H9 (cell line): ENCODE results near the gene SYS1. TPM values are rescaled to one million over a fixed set of nuclear protein-coding genes. Genes with fewer than 3 reads are reported as not detected.
A peak's percentile ranks its signal among the peaks of the same experiment; 100 is the strongest.

Experiments
- DNase-seq: peaks from one replicate; pipeline ENCODE4 v3.0.0-alpha.2; 2017
- H2AFZ ChIP-seq: one replicate; pipeline ENCODE4 v1.6.1; 2013; ENCODE audit warnings: mild to moderate bottlenecking, low read length, control low read depth, moderate library complexity
- H2AK5ac ChIP-seq: 2 replicates; pipeline ENCODE4 v1.6.1; 2013; ENCODE audit warnings: low read length, control low read depth, mixed read lengths; ENCODE audit not compliant: insufficient read length
- H2BK120ac ChIP-seq: one replicate; pipeline ENCODE4 v1.6.1; 2013; ENCODE audit warnings: low read depth, mild to moderate bottlenecking, low read length, control low read depth, inconsistent platforms; ENCODE audit not compliant: poor library complexity, severe bottlenecking
- H2BK12ac ChIP-seq: 2 replicates; pipeline ENCODE4 v1.6.1; 2013; ENCODE audit warnings: low read length, control low read depth, mixed read lengths, low read depth; ENCODE audit not compliant: insufficient read length
- H2BK15ac ChIP-seq: 2 replicates; pipeline ENCODE4 v1.6.1; 2013; ENCODE audit warnings: low read depth, low read length, control low read depth
- H2BK20ac ChIP-seq: one replicate; pipeline ENCODE4 v1.6.1; 2013; ENCODE audit warnings: low read depth, mild to moderate bottlenecking, low read length, control low read depth, inconsistent platforms; ENCODE audit not compliant: poor library complexity, severe bottlenecking
- H2BK5ac ChIP-seq: 2 replicates; pipeline ENCODE4 v1.6.1; 2013; ENCODE audit warnings: low read length, control low read depth, mixed read lengths; ENCODE audit not compliant: insufficient read length
- H3K14ac ChIP-seq: 2 replicates; pipeline ENCODE4 v1.6.1; 2013; ENCODE audit warnings: low read length, control low read depth; ENCODE audit not compliant: insufficient read depth
- H3K18ac ChIP-seq: 2 replicates; pipeline ENCODE4 v1.6.1; 2013; ENCODE audit warnings: low read depth, mild to moderate bottlenecking, mixed read lengths, low read length, control low read depth; ENCODE audit not compliant: insufficient read length
- H3K23ac ChIP-seq: 2 replicates; pipeline ENCODE4 v1.6.1; 2013; ENCODE audit warnings: low read length, control low read depth, mixed read lengths, low read depth; ENCODE audit not compliant: insufficient read length
- H3K23me2 ChIP-seq: 2 replicates; pipeline ENCODE4 v1.6.1; 2013; ENCODE audit warnings: low read depth, mild to moderate bottlenecking, mixed read lengths, low read length, control low read depth; ENCODE audit not compliant: insufficient read length, poor library complexity, severe bottlenecking
- H3K27ac ChIP-seq: 2 replicates; pipeline ENCODE4 v1.5.1; 2013; ENCODE audit warnings: low read length, control low read depth, mixed read lengths, low read depth; ENCODE audit not compliant: insufficient read length
- H3K27me3 ChIP-seq: 2 replicates; pipeline ENCODE4 v1.6.1; 2013; ENCODE audit warnings: low read length, control low read depth, inconsistent platforms; ENCODE audit not compliant: insufficient read depth
- H3K4ac ChIP-seq: 2 replicates; pipeline ENCODE4 v1.6.1; 2013; ENCODE audit warnings: low read depth, mild to moderate bottlenecking, control low read depth, inconsistent platforms, low read length, moderate library complexity
- H3K4me1 ChIP-seq: 2 replicates; pipeline ENCODE4 v1.6.1; 2013; ENCODE audit warnings: low read length, control low read depth, inconsistent platforms; ENCODE audit not compliant: insufficient read depth
- H3K4me2 ChIP-seq: 2 replicates; pipeline ENCODE4 v1.6.1; 2013; ENCODE audit warnings: low read length, control low read depth, mixed read lengths; ENCODE audit not compliant: insufficient read length, insufficient read depth
- H3K56ac ChIP-seq: 2 replicates; pipeline ENCODE4 v1.6.1; 2013; ENCODE audit warnings: low read depth, mild to moderate bottlenecking, mixed read lengths, low read length, control low read depth; ENCODE audit not compliant: insufficient read length
- H3K79me1 ChIP-seq: 2 replicates; pipeline ENCODE4 v1.6.1; 2013; ENCODE audit warnings: low read depth, mild to moderate bottlenecking, moderate library complexity, low read length, control low read depth, inconsistent platforms; ENCODE audit not compliant: insufficient read depth, poor library complexity, severe bottlenecking
- H3K79me2 ChIP-seq: 2 replicates; pipeline ENCODE4 v1.6.1; 2013; ENCODE audit warnings: low read length, control low read depth, inconsistent platforms; ENCODE audit not compliant: insufficient read depth
- H3K9ac ChIP-seq: 2 replicates; pipeline ENCODE4 v1.6.1; 2013; ENCODE audit warnings: low read length, control low read depth, mixed read lengths; ENCODE audit not compliant: insufficient read length; ENCODE audit errors: extremely low read depth
- H3K9me3 ChIP-seq: one replicate; pipeline ENCODE4 v1.6.1; 2013; ENCODE audit warnings: low read depth, low read length, inconsistent platforms; ENCODE audit not compliant: control insufficient read depth
- H3T11ph ChIP-seq: one replicate; pipeline ENCODE4 v1.6.1; 2013; ENCODE audit warnings: mild to moderate bottlenecking, low read length, control low read depth, inconsistent platforms
- H4K20me1 ChIP-seq: one replicate; pipeline ENCODE4 v1.6.1; 2013; ENCODE audit not compliant: control insufficient read depth, insufficient read length, insufficient read depth
- H4K5ac ChIP-seq: 2 replicates; pipeline ENCODE4 v1.6.1; 2013; ENCODE audit warnings: low read depth, mild to moderate bottlenecking, mixed read lengths, low read length, control low read depth; ENCODE audit not compliant: insufficient read length
- H4K8ac ChIP-seq: replicated peaks from 2 replicates; pipeline ENCODE4 v1.6.1; 2013; ENCODE audit warnings: low read length, control low read depth, mixed read lengths, low read depth; ENCODE audit not compliant: insufficient read length
- H4K91ac ChIP-seq: 2 replicates; pipeline ENCODE4 v1.6.1; 2013; ENCODE audit warnings: low read depth, mild to moderate bottlenecking, moderate library complexity, mixed read lengths, low read length, control low read depth; ENCODE audit not compliant: insufficient read length
- H3K27ac Mint-ChIP-seq, 3 experiments: 2 replicates in 2 of 3; 3 replicates in 1 of 3; pipeline ENCODE4 v1.8.0; 2020 to 2021; ENCODE audit warnings: mixed read lengths in 3 of 3, mild to moderate bottlenecking in 1 of 3, moderate library complexity in 1 of 3
- H3K27me3 Mint-ChIP-seq: 2 replicates; pipeline ENCODE4 v1.8.0; 2021; ENCODE audit warnings: low read depth, mild to moderate bottlenecking, moderate library complexity, mixed read lengths
- H3K36me3 Mint-ChIP-seq, 3 experiments: 2 replicates in 2 of 3; 3 replicates in 1 of 3; pipeline ENCODE4 v1.8.0; 2020 to 2021; ENCODE audit warnings: low read depth in 3 of 3, mixed read lengths in 3 of 3; ENCODE audit not compliant: insufficient read depth in 1 of 3
- H3K4me1 Mint-ChIP-seq, 2 experiments: 2 replicates each; pipeline ENCODE4 v1.8.0; 2020; ENCODE audit warnings: mixed read lengths in 2 of 2
- H3K4me3 Mint-ChIP-seq, 2 experiments: 2 replicates in 1 of 2; 3 replicates in 1 of 2; pipeline ENCODE4 v1.8.0; 2020 to 2021; ENCODE audit warnings: mild to moderate bottlenecking in 2 of 2, mixed read lengths in 2 of 2, moderate library complexity in 1 of 2
- H3K9me3 Mint-ChIP-seq, 2 experiments: 2 replicates in 1 of 2; 3 replicates in 1 of 2; pipeline ENCODE4 v1.8.0; 2020; ENCODE audit warnings: mild to moderate bottlenecking in 2 of 2, mixed read lengths in 2 of 2, moderate library complexity in 1 of 2
- CTCF ChIP-seq: fragments of 200-600 bp; sonication (generic); conservative IDR thresholded peaks from 3 replicates; pipeline ENCODE4 v1.8.0; 2021; ENCODE audit warnings: antibody characterized with exemption, mild to moderate bottlenecking
- WGBS: extraction: QIAGEN DNeasy Blood & Tissue Kit; methylation state at CpG from one replicate; pipeline ENCODE4 v1.1.7; 2013; ENCODE audit warnings: missing lambda C conversion rate, low lambda C conversion rate, mixed read lengths; ENCODE audit not compliant: insufficient read length; ENCODE audit errors: extremely low coverage; 5-methylcytosine and 5-hydroxymethylcytosine counted together
- total RNA-seq: library from RNA; stranded (reverse); gene quantifications from 2 replicates; pipeline ENCODE4 v1.2.1, GENCODE V29; 2021

Gene SYS1
- total RNA-seq, 1 experiment from 2014 or later, result 21.0 TPM

GRCh38 chr20:45355209-45356084 is 7.5 kb upstream of the SYS1 start:
- Mint-ChIP-seq H3K27me3 (no peaks in the 10 kb centered on the region), H3K4me1 (peaks cover 41 to 49% of the 10 kb centered on the region in 2 experiments), H3K36me3 (no peaks in the 10 kb centered on the region), H3K4me3 (no peak overlapping the region), H3K9me3 (no peaks in the 10 kb centered on the region), H3K27ac (0 out of 7 replicates have a peak overlapping the region, but pooled peaks of 1 of the 3 experiments have one; percentile 35)
- H4K20me1 ChIP-seq, result no peaks in the 10 kb centered on the region
- no peak overlapping the region for H3K23ac ChIP-seq
- no peak overlapping the region for H3T11ph ChIP-seq
- no peaks in the 10 kb centered on the region for H3K79me1 ChIP-seq
- no peak overlapping the region for H2AK5ac ChIP-seq
- H3K27me3 ChIP-seq, result no peaks in the 10 kb centered on the region
- no peak overlapping the region for H2BK5ac ChIP-seq
- DNase-seq, result no peak
- no peak overlapping the region for H3K9ac ChIP-seq
- no peak overlapping the region for H3K4ac ChIP-seq
- H2BK20ac ChIP-seq, result no peak overlapping the region
- no peak overlapping the region for H2BK120ac ChIP-seq
- no peaks in the 10 kb centered on the region for H3K23me2 ChIP-seq
- no peak overlapping the region for H4K8ac ChIP-seq
- peaks cover 3% of the 10 kb centered on the region; the same call in 1 of the 2 replicates for H3K4me1 ChIP-seq
- H2BK12ac ChIP-seq, result no peak overlapping the region
- no CpG with 5 or more reads among the region's 5 CpGs for WGBS
- H3K14ac ChIP-seq, result no peak overlapping the region
- H2BK15ac ChIP-seq, result no peak overlapping the region
- H3K56ac ChIP-seq, result no peak overlapping the region
- H4K91ac ChIP-seq, result no peak overlapping the region
- H4K5ac ChIP-seq, result no peak overlapping the region
- no peak overlapping the region for H2AFZ ChIP-seq
- no peak overlapping the region for H3K4me2 ChIP-seq
- no peak for TF ChIP-seq CTCF
- no peaks in the 10 kb centered on the region for H3K79me2 ChIP-seq
- no peaks in the 10 kb centered on the region for H3K9me3 ChIP-seq
- H3K18ac ChIP-seq, result no peak overlapping the region
- H3K27ac ChIP-seq, result no peak overlapping the region
